Loucy (cell line): ENCODE measurements around the gene HOXD1.

Source experiments
- H2AFZ ChIP-seq: fragments of 200-600 bp; sonication (generic); 2 replicates; pipeline ENCODE4 v1.6.0; 2016; ENCODE audit warnings: antibody characterized with exemption, mild to moderate bottlenecking, low read length, moderate library complexity
- H3F3A ChIP-seq: fragments of 200-600 bp; 2 replicates; pipeline ENCODE4 v1.6.0; 2016; ENCODE audit warnings: antibody characterized with exemption, low read depth, mild to moderate bottlenecking
- H3K27me3 ChIP-seq: fragments of 200-600 bp; sonication (generic); 2 replicates; pipeline ENCODE4 v1.6.1; 2014; ENCODE audit warnings: low read length, mild to moderate bottlenecking; ENCODE audit not compliant: insufficient read depth, poor library complexity, severe bottlenecking
- H3K36me3 ChIP-seq: fragments of 200-600 bp; sonication (generic); 2 replicates; pipeline ENCODE4 v1.6.1; 2016; ENCODE audit warnings: low read length; ENCODE audit not compliant: insufficient read depth
- H3K4me1 ChIP-seq: fragments of 200-600 bp; sonication (generic); 2 replicates; pipeline ENCODE4 v1.5.1; 2014; ENCODE audit warnings: low read length, mild to moderate bottlenecking; ENCODE audit not compliant: insufficient read depth, poor library complexity, severe bottlenecking
- H3K4me2 ChIP-seq: fragments of 200-600 bp; sonication (generic); 2 replicates; pipeline ENCODE4 v1.6.0; 2014; ENCODE audit warnings: antibody characterized with exemption, low read length, low read depth, mild to moderate bottlenecking; ENCODE audit not compliant: poor library complexity, severe bottlenecking
- H3K4me3 ChIP-seq: fragments of 200-600 bp; sonication (generic); 2 replicates; pipeline ENCODE4 v1.5.1; 2014; ENCODE audit warnings: low read length, mild to moderate bottlenecking, mixed read lengths; ENCODE audit not compliant: poor library complexity, severe bottlenecking
- H3K79me2 ChIP-seq: fragments of 200-600 bp; sonication (generic); 2 replicates; pipeline ENCODE4 v1.6.1; 2014; ENCODE audit warnings: low read length; ENCODE audit not compliant: insufficient read depth
- H3K9ac ChIP-seq: fragments of 200-600 bp; sonication (generic); 2 replicates; pipeline ENCODE4 v1.6.0; 2014; ENCODE audit warnings: mild to moderate bottlenecking, low read depth, low read length, moderate library complexity; ENCODE audit not compliant: poor library complexity, severe bottlenecking
- H3K9me2 ChIP-seq: fragments of 200-600 bp; sonication (generic); replicated peaks from 2 replicates; pipeline ENCODE4 v1.6.1; 2016; ENCODE audit warnings: low read depth, low read length, mixed read lengths
- H3K9me3 ChIP-seq: fragments of 200-600 bp; sonication (generic); 2 replicates; pipeline ENCODE4 v1.6.1; 2014; ENCODE audit warnings: mild to moderate bottlenecking, antibody characterized with exemption, low read length, low read depth; ENCODE audit not compliant: insufficient read depth
- H4K20me1 ChIP-seq: fragments of 200-600 bp; sonication (generic); 2 replicates; pipeline ENCODE4 v1.6.0; 2014; ENCODE audit warnings: antibody characterized with exemption, low read length, mild to moderate bottlenecking; ENCODE audit not compliant: insufficient read depth, poor library complexity, severe bottlenecking
- CTCF ChIP-seq: fragments of 200-600 bp; sonication (generic); conservative IDR thresholded peaks from 2 replicates; pipeline ENCODE4 v1.5.1; 2014; ENCODE audit warnings: mild to moderate bottlenecking, antibody characterized with exemption, low read length
- EZH2phosphoT487 ChIP-seq: fragments of 200-600 bp; IDR thresholded peaks from 2 replicates; pipeline ENCODE4 v1.6.1; 2018; ENCODE audit warnings: antibody characterized with exemption, mild to moderate bottlenecking, moderate library complexity, borderline replicate concordance

The HOXD1 gene

GRCh38 chr2:176200971-176201370 lies 12.5 kb downstream of the HOXD1 start:
- Histone ChIP-seq H2AFZ (no peak overlapping the region), H3K36me3 (no peaks in the 10 kb centered on the region), H3K4me1 (no peaks in the 10 kb centered on the region), H4K20me1 (no peaks in the 10 kb centered on the region), H3K9me2 (no peaks in the 10 kb centered on the region), H3K9me3 (no peaks in the 10 kb centered on the region), H3K4me3 (no peak overlapping the region), H3F3A (no peaks in the 10 kb centered on the region), H3K79me2 (no peaks in the 10 kb centered on the region), H3K9ac (no peak overlapping the region), H3K27me3 (no peaks in the 10 kb centered on the region), H3K4me2 (no peak overlapping the region)
- no peak for TF ChIP-seq EZH2phosphoT487
- no peak for TF ChIP-seq CTCF

GRCh38 chr2:176202491-176202890 lies 14.0 kb downstream of the HOXD1 start:
- H3K4me2 ChIP-seq, result no peak overlapping the region
- H4K20me1 ChIP-seq, result no peaks in the 10 kb centered on the region

GRCh38 chr2:176205126-176205525 lies 16.7 kb downstream of the HOXD1 start:
- no peaks in the 10 kb centered on the region for H3K36me3 ChIP-seq
- no peak overlapping the region for H3K9ac ChIP-seq
- no peaks in the 10 kb centered on the region for H3K27me3 ChIP-seq
- H3K4me3 ChIP-seq, result no peak overlapping the region
- H3K9me2 ChIP-seq, result no peaks in the 10 kb centered on the region
- H4K20me1 ChIP-seq, result no peaks in the 10 kb centered on the region
- H2AFZ ChIP-seq, result 0 out of 2 replicates have a peak overlapping the region, but pooled peaks have one; percentile 9
- no peaks in the 10 kb centered on the region for H3F3A ChIP-seq
- no peak overlapping the region for H3K4me2 ChIP-seq
- no peaks in the 10 kb centered on the region for H3K79me2 ChIP-seq
- no peaks in the 10 kb centered on the region for H3K4me1 ChIP-seq
- H3K9me3 ChIP-seq, result no peaks in the 10 kb centered on the region
- no peak for TF ChIP-seq EZH2phosphoT487
- no peak for TF ChIP-seq CTCF

More at GRCh38 chr2:176202491-176202890, 14.0 kb downstream of the HOXD1 start:
- Histone ChIP-seq H3K79me2 (no peaks in the 10 kb centered on the region), H3K9me3 (no peaks in the 10 kb centered on the region), H2AFZ (no peak overlapping the region), H3K4me3 (no peak overlapping the region), H3K9me2 (no peaks in the 10 kb centered on the region), H3K9ac (no peak overlapping the region), H3K36me3 (no peaks in the 10 kb centered on the region), H3K4me1 (no peaks in the 10 kb centered on the region), H3F3A (no peaks in the 10 kb centered on the region), H3K27me3 (no peaks in the 10 kb centered on the region)
- no peak for TF ChIP-seq EZH2phosphoT487
- TF ChIP-seq CTCF, result no peak
